GM12865 (cell line): ENCODE measurements around the gene MT1E.
A peak's percentile ranks its signal among the peaks of the same experiment; 100 is the strongest.

ENCODE experiments used
- DNase-seq: peaks from one replicate; pipeline ENCODE4 v3.0.0; 2010; ENCODE audit warnings: low read depth
- H3K4me3 ChIP-seq: 2 replicates; pipeline ENCODE4 v1.5.1; 2011; ENCODE audit warnings: mild to moderate bottlenecking, low read depth, low read length, control low read depth
- TF ChIP-seq, protein P1 (sequence below): IDR thresholded peaks from 2 replicates; pipeline ENCODE4 v1.5.1; 2011; ENCODE audit warnings: low read length, control low read depth, low read depth, inconsistent platforms; ENCODE audit not compliant: insufficient read depth; ENCODE audit errors: missing control alignments

MT1E gene

DNA sequence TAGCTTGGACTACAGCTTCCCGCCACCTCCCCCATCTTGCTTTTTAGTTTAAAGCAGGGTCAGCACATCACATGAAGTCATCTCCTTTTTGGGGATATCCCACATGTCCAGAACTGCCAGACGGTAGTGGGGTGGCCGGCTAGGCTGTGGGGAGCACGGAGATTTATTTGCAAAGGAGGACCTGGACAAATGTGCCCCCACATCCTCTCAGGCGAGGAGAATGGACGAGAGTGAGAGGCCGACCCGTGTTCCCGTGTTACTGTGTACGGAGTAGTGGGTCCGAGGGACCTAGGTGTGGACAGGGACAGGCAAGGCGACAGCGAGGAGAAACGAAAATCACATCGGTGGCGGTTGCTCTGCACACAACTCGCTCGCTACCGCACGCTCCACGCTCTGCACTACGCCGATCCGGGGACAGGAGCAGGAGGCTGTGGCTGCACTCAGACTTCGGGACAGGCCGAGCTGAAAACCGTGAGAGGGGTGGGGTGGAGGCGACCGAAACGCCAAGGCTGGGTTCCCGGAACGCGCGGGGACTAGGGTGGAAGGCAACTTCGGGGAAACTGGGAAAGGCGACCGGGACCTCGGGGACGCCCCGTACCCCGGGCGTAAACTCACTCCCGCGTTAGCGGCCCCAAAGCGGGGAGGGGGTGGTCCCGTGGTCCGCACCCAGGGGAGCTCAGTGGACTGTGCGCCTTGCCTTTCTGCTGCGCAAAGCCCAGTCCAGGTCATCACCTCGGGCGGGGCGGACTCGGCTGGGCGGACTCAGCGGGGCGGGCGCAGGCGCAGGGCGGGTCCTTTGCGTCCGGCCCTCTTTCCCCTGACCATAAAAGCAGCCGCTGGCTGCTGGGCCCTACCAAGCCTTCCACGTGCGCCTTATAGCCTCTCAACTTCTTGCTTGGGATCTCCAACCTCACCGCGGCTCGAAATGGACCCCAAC lies 12.5 kb downstream of the MT1E start, which contains the start of gene MT1A:
MT1A (plus strand) TSS at position 853 of the 937 bp plus-strand sequence; CDS start at position 926, 73 bp downstream.
- no peak for DNase-seq
- H3K4me3 ChIP-seq = no peak within 1 kb of the TSS
- TF ChIP-seq, protein P1, sequence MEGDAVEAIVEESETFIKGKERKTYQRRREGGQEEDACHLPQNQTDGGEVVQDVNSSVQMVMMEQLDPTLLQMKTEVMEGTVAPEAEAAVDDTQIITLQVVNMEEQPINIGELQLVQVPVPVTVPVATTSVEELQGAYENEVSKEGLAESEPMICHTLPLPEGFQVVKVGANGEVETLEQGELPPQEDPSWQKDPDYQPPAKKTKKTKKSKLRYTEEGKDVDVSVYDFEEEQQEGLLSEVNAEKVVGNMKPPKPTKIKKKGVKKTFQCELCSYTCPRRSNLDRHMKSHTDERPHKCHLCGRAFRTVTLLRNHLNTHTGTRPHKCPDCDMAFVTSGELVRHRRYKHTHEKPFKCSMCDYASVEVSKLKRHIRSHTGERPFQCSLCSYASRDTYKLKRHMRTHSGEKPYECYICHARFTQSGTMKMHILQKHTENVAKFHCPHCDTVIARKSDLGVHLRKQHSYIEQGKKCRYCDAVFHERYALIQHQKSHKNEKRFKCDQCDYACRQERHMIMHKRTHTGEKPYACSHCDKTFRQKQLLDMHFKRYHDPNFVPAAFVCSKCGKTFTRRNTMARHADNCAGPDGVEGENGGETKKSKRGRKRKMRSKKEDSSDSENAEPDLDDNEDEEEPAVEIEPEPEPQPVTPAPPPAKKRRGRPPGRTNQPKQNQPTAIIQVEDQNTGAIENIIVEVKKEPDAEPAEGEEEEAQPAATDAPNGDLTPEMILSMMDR = no peak

DNA sequence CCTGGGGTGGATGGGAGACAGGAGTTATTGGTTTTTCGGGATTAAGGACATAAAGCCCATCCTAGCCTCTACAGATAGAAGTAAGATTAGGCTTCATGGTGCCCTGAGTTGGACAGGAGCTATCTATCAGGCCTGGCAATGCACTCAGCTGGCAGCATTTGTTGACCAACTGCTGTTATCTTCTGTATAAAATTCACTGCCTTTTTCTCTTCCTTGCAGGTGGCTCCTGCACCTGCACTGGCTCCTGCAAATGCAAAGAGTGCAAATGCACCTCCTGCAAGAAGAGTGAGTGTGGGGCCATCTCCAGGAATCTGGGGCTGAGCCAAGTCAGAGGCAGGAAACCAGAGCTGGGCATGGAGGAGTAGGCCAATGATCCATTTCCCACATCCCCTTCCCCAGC lies 13.5 kb downstream of the MT1E start:
- DNase-seq = no peak
- TF ChIP-seq, protein P1 = no peak
- no peak overlapping the region for H3K4me3 ChIP-seq

DNA sequence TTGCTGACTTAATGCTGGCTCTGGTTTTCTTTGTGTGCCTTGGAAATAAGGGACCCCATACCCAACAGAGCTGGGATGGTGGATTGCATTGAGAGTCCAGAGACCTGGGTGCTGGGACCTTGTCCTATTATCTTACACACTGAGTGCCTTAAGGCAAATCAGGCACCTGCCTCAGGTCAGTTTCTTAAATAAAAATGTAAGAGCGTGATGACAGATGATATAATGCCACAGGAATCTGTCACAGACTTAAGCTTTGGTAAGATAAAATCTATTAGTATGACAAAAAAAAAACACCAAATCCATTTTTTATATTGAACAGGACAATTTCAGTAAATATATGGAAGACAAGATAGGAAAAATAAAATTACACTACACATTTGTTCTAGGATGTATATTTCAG lies 14.5 kb downstream of the MT1E start:
- no peak overlapping the region for H3K4me3 ChIP-seq
- no peak for DNase-seq
- TF ChIP-seq, protein P1 = no peak

DNA sequence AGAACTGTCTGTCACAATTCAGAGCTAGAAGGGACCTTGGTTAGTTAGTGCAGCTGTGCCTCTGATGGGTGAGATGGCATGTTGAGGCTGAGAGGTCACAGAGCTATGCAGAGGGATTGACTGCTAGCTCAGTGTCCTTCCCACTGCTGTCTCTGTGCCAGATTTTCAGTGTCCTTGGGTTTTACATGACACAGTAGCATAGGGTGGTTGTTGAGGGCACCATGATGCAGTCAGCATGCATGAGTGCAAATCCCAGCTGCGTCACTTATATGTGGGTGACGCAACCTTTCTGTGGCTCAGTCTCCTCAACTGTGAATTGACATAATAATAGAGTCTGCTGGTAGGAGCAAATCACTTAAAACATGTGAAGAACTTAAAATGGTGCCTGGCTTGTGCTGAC lies 15.6 kb downstream of the MT1E start:
- TF ChIP-seq, protein P1 = no peak
- H3K4me3 ChIP-seq = no peak overlapping the region
- DNase-seq = no peak

DNA sequence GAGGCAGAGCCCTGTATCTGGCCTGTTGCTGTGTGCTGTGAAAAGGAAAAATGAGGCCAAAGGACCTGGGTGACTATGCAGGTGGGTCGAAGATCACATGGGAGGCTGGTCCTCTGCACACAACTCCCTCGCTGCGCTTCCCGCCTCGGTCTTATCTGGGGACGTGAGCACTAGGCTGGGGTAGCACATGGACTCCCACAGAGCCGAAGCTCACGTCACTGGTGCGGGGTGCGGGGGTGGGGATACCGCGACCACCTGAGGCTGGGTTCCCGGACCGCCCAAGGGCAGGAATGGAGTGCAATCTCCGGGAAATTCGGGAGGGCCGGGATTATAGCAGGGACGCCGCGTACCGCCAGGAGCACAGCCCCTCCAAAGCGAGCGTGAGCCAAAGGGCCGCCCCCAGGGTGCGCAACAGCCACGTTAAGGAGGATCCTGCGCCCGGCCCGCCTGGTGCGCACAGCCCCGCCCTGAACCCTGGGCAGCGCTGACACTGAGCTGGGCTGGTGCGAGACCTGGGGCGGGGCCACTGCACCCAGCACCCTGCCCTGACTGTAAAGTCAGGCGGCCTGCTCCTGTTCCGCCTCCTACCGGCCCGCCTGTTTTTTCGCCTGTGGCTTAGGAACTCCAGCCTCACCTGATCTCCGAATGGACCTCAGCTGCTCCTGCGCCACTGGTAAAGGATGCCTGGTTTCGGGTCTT lies 17.6 kb downstream of the MT1E start:
- TF ChIP-seq, protein P1 = peak; percentile 6
- peak; percentile 59 for DNase-seq
- H3K4me3 ChIP-seq = no peak overlapping the region

DNA sequence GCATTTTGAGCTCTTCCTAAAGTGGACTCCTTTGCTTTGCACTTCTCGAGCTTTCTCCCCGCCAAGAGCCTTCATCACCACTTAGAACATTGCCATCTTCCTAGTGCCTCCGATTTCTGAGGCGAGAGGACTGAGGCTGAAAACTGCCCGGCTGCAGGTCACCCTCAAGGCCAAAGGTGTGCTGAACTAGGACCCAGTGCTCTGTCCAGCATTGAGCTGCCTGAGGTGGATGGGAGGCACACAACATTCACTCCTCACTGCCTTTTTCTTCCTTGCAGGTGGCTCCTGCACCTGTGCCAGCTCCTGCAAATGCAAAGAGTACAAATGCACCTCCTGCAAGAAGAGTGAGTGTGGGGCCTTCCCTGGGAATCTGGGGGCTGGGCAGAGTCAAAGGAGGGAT lies 18.3 kb downstream of the MT1E start:
- no peak overlapping the region for H3K4me3 ChIP-seq
- TF ChIP-seq, protein P1 = no peak
- no peak for DNase-seq
